CD4-positive, alpha-beta T cell (primary cell): ENCODE results near the gene CFAP20DC. TPM values are rescaled to one million over a fixed set of nuclear protein-coding genes. Genes with fewer than 3 reads are reported as not detected.

Source experiments
- ATAC-seq: fragments of 200-7000 bp; cut with Tn5 transposase; one replicate; pipeline ENCODE4 v1.10.0; 2022; ENCODE audit warnings: mild to moderate bottlenecking; ENCODE audit not compliant: poor library complexity
- CTCF ChIA-PET: fragments of 350-600 bp; sonication (Branson Sonifier 250); formaldehyde crosslinking; loops from one replicate; lab custom pipeline; 2021; ENCODE audit warnings: antibody characterized with exemption, inconsistent platforms; lab: Charles Lee
- POLR2A ChIA-PET: fragments of 350-600 bp; sonication (Branson Sonifier 250); formaldehyde crosslinking; loops from one replicate; lab custom pipeline; 2021; ENCODE audit warnings: antibody characterized with exemption, inconsistent platforms; lab: Charles Lee
- DNase-seq, 14 experiments: peaks; one replicate each; pipeline ENCODE4 v3.0.0-alpha.2; 2013 to 2020; ENCODE audit warnings: mixed read lengths in 2 of 14
- H3K27ac ChIP-seq, 2 donors: one replicate each; pipeline versions ENCODE4 v1.5.1 to v1.7.0; 2013; ENCODE audit warnings: low read length in 2 of 2, low read depth in 1 of 2, mild to moderate bottlenecking in 1 of 2
- H3K27me3 ChIP-seq, 2 experiments: 1 replicate in 1 of 2; 2 replicates in 1 of 2; pipeline versions ENCODE4 v1.6.1 to v1.7.0; 2013; ENCODE audit warnings: low read length in 2 of 2, control low read depth in 1 of 2, mild to moderate bottlenecking in 1 of 2, moderate library complexity in 1 of 2; ENCODE audit not compliant: insufficient read depth in 2 of 2, control insufficient read depth in 1 of 2
- H3K36me3 ChIP-seq: one replicate; pipeline ENCODE4 v1.6.1; 2013; ENCODE audit warnings: low read length, control low read depth; ENCODE audit not compliant: insufficient read depth
- H3K4me1 ChIP-seq: one replicate; pipeline ENCODE4 v1.6.1; 2013; ENCODE audit warnings: low read length, control low read depth; ENCODE audit not compliant: insufficient read depth
- H3K4me3 ChIP-seq: one replicate; pipeline ENCODE4 v1.5.1; 2013; ENCODE audit warnings: mild to moderate bottlenecking, low read length, moderate library complexity
- H3K9me3 ChIP-seq, 2 experiments: 1 replicate in 1 of 2; 2 replicates in 1 of 2; pipeline versions ENCODE4 v1.6.1 to v1.7.0; 2013; ENCODE audit warnings: low read length in 2 of 2, mild to moderate bottlenecking in 2 of 2, control low read depth in 1 of 2, moderate library complexity in 1 of 2; ENCODE audit not compliant: control insufficient read depth in 1 of 2, insufficient read depth in 1 of 2
- H3K27ac Mint-ChIP-seq: one replicate; pipeline ENCODE4 v1.8.0; 2020; ENCODE audit warnings: mixed read lengths
- H3K27me3 Mint-ChIP-seq: one replicate; pipeline ENCODE4 v1.8.0; 2021; ENCODE audit warnings: mixed read lengths
- H3K36me3 Mint-ChIP-seq: one replicate; pipeline ENCODE4 v1.8.0; 2021; ENCODE audit warnings: low read depth, mixed read lengths
- H3K4me1 Mint-ChIP-seq: one replicate; pipeline ENCODE4 v1.8.0; 2021; ENCODE audit warnings: low read depth, mixed read lengths
- H3K4me3 Mint-ChIP-seq: one replicate; pipeline ENCODE4 v1.8.0; 2020; ENCODE audit warnings: mild to moderate bottlenecking, mixed read lengths
- H3K9me3 Mint-ChIP-seq: one replicate; pipeline ENCODE4 v1.8.0; 2020; ENCODE audit warnings: mixed read lengths
- CTCF ChIP-seq: fragments of 200-600 bp; IDR thresholded peaks from one replicate; pipeline ENCODE4 v1.8.0; 2022; ENCODE audit warnings: antibody characterized with exemption, mild to moderate bottlenecking
- intact Hi-C, 2 experiments: fragments of 100-400 bp; cut with DNase I in 1 of 2; cut with micrococcal nuclease in 1 of 2; formaldehyde crosslinking; loops; one replicate each; pipeline versions ENCODE4 v1.15.1 to v1.9.0; 2023 to 2025; cut with DNase I, micrococcal nuclease
- total RNA-seq, 174 experiments: library from RNA in 2 of 174; stranded (reverse) in 2 of 174; gene quantifications; one replicate each; pipeline ENCODE4 v1.2.3 and lab custom pipeline; 2021 to 2026

CFAP20DC gene
- total RNA-seq, 2 experiments from 2014 or later, result 0.11 to 0.20 TPM

GRCh38 chr3:59046839-59047238 lies 3.0 kb downstream of the CFAP20DC start:
- no peaks in the 10 kb centered on the region for H3K27me3 Mint-ChIP-seq
- ATAC-seq, result no peak
- no peak for DNase-seq
- peaks cover 12% of the 10 kb centered on the region for H3K4me1 ChIP-seq
- POLR2A ChIA-PET, result no interaction called here
- no peak overlapping the region for H3K4me3 ChIP-seq
- intact Hi-C loops, result no loop called here
- peaks cover 0 to 14% of the 10 kb centered on the region in 2 experiments for H3K9me3 ChIP-seq
- no peaks in the 10 kb centered on the region for H3K27me3 ChIP-seq
- H3K4me1 Mint-ChIP-seq, result peaks cover 6% of the 10 kb centered on the region
- no peaks in the 10 kb centered on the region for H3K36me3 Mint-ChIP-seq
- CTCF ChIA-PET, result no interaction called here
- no peaks in the 10 kb centered on the region for H3K9me3 Mint-ChIP-seq
- no peak for TF ChIP-seq CTCF
- no peaks in the 10 kb centered on the region for H3K36me3 ChIP-seq
- H3K4me3 Mint-ChIP-seq, result no peak overlapping the region
- no peak overlapping the region for H3K27ac Mint-ChIP-seq
- H3K27ac ChIP-seq, result no peak overlapping the region

GRCh38 chr3:59043391-59043790 lies 6.4 kb downstream of the CFAP20DC start:
- POLR2A ChIA-PET, result no interaction called here

GRCh38 chr3:59040902-59041301 lies 8.9 kb downstream of the CFAP20DC start:
- ATAC-seq (no peak), DNase-seq (no peak)
- ChIA-PET POLR2A (no interaction called here), CTCF (no interaction called here)
- Mint-ChIP-seq H3K4me1 (no peaks in the 10 kb centered on the region), H3K27me3 (no peaks in the 10 kb centered on the region), H3K36me3 (no peaks in the 10 kb centered on the region), H3K4me3 (no peak overlapping the region), H3K9me3 (no peaks in the 10 kb centered on the region), H3K27ac (no peak overlapping the region)
- intact Hi-C loops, result no loop called here
- H3K27ac ChIP-seq, result no peak overlapping the region
- H3K4me3 ChIP-seq, result no peak overlapping the region
- no peak for TF ChIP-seq CTCF
- no peaks in the 10 kb centered on the region for H3K27me3 ChIP-seq
- no peaks in the 10 kb centered on the region for H3K36me3 ChIP-seq
- H3K9me3 ChIP-seq, result no peaks in the 10 kb centered on the region
- no peaks in the 10 kb centered on the region for H3K4me1 ChIP-seq

More at GRCh38 chr3:59043391-59043790, 6.4 kb downstream of the CFAP20DC start:
- H3K4me3 Mint-ChIP-seq, result no peak overlapping the region
- no peak overlapping the region for H3K27ac Mint-ChIP-seq
- Histone ChIP-seq H3K4me3 (no peak overlapping the region), H3K27ac (no peak overlapping the region), H3K4me1 (no peaks in the 10 kb centered on the region), H3K27me3 (no peaks in the 10 kb centered on the region), H3K36me3 (no peaks in the 10 kb centered on the region), H3K9me3 (no peaks in the 10 kb centered on the region)
- intact Hi-C loops, result no loop called here
- H3K27me3 Mint-ChIP-seq, result no peaks in the 10 kb centered on the region
- TF ChIP-seq CTCF, result no peak
- ATAC-seq (no peak), DNase-seq (no peak)
- CTCF ChIA-PET, result interaction anchor here (1.7 kb wide), 1 partner anchor 12 kb away, joined by 5 read pairs; no protein-coding TSS in a partner anchor
- no peaks in the 10 kb centered on the region for H3K4me1 Mint-ChIP-seq
- H3K9me3 Mint-ChIP-seq, result no peaks in the 10 kb centered on the region
- H3K36me3 Mint-ChIP-seq, result no peaks in the 10 kb centered on the region
